Activated CD4-positive, alpha-beta T cell treated with anti-CD3 and anti-CD28 coated beads for 48 hours (primary cell): ENCODE results near the gene FKTN.

Source experiments
- DNase-seq: peaks from one replicate; pipeline ENCODE4 v3.0.0-alpha.2; 2020

FKTN gene

DNA sequence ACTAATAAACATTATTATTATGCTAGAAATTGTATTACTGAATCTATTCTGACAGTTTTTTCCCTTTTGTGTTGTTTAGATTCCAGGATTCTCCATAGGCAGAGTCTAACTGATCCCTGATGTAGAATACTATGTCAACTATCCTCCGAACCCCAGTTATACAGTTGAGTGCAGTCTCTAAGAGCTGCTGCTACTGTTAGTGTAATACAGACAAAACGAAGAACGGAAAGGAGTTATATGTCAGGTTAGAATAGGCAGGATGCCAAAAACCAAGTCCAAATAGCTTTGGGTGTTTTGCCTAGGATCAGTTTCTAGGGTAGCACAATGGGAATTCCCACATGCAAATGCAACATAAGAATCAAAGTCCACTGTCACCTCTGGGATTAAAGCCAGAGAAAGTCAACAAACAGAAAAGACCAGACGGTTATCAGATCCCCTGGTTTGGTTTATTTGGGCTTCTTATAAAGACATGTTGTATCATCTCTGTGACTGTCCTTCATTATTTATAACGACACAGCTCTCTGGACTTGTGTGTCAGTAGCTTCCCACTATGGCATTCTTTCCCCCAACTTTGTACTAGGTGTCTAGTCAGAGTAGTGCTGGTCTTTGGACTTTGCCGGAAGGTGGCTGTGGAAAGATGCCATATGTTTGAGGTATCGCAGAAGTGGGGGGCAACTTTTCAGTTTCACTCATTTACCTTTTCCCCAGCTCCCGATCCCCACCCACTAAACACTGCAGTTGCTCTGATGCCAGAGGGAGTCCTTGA, 121.5 kb downstream of the FKTN start:
- DNase-seq: no peak

GRCh38 chr9:105681313-105681712, 123.4 kb downstream of the FKTN start:
- DNase-seq: no peak

DNA sequence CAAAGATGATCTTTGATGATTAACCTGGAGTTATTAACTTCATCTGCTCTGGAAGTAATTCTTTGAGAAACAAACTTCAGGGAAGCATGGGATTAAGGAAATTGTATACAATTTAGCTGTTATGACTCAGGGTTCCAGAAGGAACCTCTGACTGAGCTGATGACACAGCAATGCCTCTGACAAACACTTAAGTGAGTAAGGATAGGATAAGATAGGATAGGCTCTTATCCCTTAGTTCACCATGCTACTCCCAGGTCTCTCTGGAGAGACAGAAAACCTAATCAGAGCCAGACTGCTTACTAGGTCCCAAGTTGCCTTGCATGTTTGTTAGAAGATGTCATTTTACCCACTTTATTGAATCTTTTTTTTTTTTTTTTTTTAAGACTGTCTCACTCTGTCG, 123.8 kb downstream of the FKTN start:
- DNase-seq: no peak

DNA sequence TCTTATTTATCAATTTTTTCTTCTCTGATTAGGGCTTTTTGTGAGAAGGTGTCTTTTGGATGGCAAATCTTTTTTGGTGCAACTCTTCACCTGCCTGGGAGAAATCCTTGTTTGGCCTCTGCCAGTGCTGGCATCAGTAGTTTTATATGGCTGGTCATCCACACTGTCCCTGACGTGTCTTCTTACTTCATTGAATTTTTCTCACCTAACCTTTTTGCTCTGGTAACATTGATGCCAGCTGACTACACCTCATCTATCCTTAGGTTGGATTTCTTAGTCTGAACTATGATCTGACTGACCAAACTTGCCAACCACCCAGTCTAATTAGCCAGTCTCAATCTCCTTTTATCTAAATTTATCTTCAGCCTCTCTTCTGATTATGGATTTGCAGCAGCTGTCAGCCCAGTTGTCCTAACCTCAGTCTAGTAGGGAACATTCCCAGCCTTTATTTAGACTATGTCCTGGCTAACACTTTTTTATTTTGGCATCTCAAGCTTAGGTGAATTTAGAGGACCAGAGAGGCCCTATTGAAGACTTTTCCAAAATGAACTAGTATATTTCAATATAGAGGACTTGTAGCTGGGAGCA, 125.9 kb downstream of the FKTN start:
- no peak for DNase-seq

DNA sequence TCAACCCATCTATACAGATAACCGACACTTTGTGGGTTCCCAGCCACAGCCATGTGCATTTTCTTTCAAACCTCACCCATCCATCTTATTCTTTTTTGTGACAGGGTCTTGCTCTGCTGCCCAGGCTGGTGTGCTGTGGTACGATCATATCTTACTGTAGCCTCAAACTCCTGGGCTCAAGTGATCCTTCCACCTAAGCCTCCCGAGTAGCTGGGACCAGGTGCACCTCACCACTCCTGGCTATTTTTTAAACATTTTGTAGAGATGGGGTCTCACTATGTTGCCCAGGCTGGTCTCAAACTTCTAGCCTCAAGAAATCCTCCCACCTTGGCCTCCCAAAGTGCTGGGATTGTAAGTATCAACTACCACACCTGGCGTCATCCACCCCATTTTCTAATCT, 129.0 kb downstream of the FKTN start:
- no peak for DNase-seq
